Ramos (cell line): ENCODE data around the gene PLXNA4.
"Not testable (repeated sequence)": the region's sequence is repeated elsewhere in the genome, so short reads cannot be mapped to it uniquely, and the experiment has no call there.

Source experiments
- in situ Hi-C: fragments of 300-500 bp; cut with MboI; formaldehyde crosslinking; loops from one replicate; pipeline ENCODE4 v1.14.3; 2022; ENCODE audit warnings: low sequenced_read_pairs; ENCODE audit not compliant: unreplicated experiment

The PLXNA4 gene

DNA sequence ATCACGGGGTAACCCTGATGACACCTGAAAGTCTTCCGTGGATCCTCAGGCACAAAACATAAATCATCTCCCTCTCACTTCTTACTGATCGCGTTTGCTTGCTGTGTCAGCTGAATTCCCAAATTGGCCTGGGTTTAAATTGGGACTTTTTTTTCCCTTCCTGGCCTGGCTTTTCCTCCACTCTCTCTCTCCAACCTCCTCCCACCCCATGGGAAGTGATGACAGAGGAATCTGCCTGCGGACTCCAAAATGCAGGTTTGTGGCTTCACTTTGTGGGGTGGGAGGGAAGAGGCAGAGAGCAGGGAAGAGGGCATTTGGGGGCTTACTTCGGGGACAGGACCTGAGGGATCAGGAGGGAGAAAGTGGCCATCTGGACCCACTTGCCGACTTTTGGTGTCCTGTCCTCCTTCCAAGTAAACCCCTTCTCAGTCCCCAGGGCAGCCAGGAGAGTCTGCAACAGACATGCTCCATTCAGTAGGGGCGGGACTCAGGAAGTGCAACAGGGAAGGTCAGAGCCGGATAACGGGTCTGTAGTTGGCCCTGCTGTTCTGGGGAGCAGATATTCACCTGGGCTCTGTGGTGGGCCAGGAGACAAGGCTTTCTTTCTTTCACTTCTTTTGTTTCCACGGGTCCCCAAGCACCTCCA is 172.7 kb downstream of the PLXNA4 start:
- in situ Hi-C loops, result no loop called here

DNA sequence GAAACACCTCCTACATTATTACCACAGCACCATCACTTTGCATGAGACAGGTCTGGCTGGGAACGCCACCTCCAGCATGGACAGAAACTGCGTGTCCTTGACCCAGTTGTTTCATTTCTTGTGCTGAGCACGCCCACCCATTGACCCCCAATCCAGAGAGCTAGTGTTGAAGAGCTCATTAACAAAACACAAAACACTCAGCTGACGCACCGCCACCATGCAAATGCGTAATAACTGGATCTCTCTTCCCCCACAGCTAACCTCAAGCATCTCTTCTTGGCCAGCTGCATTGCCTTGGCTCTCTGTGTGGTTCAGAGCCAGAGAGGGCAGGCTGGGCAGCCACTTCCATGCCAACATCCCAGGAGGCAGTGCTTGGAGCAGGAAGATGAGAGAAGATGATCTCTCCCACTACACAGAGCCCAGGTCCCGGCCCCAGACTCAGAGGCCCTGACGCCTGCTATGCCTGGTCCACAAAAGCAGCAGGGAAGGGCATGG is 173.5 kb downstream of the PLXNA4 start:
- in situ Hi-C loops, result no loop called here

DNA sequence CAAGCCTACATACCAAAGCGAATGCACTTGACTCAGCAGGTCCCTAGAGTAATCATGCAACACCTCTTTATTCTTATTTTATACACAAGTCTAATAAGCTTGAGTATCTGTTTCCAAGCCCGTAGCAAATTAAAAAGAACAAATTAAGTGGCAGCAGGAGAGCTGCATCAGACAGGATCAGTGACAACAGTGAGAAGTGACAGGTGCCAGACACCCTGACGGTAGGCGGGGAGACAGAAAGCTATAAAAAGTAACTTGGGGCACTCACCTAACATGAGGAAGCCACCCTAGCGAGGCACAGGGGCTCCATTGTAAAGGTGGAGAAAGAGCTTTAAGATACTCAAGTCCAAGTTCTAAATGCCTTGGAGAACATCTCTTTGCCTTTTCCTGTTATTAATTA is 174.2 kb downstream of the PLXNA4 start:
- in situ Hi-C loops, result no loop called here

DNA sequence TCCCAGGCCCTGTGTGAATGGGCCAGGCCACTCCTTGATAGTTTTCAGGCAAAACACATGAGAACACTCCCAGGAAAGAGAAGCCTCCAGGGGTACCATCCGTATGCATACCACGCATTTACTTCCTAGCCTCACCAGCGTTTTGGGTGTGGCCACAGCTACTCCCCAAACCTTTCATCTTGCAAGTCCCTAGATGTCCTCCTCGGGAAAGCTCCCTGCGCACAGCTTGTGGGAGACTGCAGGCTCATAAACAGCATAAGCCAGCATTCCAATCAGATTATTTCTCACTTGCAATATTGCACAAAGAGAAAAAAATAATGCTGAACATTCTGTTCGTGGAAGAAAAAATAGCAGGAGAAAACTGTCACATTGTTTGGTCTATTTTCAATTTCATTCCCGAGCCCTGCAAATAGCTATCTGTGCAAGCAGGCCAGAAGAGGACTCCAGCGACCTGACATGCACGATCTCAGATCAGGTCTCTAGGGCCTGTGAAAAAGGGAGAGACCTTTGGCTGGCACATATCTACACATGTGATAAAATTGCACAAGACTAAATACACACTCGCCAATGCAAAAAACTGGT is 175.6 kb downstream of the PLXNA4 start:
- in situ Hi-C loops, result no loop called here

DNA sequence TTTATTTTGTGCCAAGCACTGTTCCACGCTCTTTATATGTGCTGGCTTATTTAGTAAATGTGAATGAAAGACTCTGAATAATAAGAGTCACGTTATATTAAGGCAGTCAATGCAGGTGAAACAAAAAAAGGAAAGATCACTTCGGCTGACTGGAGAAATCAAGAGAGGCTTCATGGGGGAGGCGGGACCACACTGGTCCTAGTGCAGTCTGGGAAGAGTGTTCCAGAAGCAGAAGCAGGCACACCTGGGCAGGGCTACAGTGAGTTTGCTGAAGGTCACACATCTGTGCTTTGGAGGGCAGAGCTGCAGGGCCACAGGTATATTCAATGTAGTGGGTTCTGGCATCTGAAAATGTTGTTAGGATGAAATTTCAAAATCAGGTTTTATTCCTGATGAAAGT is 176.9 kb downstream of the PLXNA4 start:
- in situ Hi-C loops, result no loop called here

DNA sequence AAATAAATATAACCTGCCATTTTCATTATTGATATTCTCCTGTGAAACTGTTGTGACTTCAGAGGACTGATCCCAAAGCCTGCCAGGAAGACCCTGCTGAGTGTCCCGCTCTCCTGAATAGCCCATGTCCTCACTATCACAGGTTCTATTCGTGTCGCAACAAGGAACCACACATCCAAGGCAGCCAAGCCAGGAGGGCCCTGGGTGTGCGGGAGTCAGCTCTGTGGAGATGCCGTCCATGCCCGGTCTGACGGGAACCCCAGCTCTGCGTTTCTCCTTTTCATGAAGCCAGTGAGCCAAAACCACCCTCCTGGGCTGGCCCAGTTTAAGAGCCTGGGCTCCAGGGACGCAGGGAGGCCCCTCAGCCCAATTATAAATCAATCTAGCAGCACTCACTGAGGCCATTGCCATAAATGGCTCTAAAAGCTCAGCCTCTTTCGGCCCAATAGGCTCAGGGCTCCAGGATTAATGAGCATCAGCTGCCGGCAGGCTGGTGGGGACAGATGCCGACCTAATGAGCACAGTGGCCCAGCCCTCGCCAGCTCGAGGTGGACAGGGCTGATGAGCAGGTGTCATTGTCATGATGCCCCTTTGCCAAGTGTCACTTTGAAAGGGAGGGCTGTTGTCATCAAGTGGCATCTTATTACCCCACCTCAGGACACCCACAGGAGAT is 177.9 kb downstream of the PLXNA4 start:
- in situ Hi-C loops, result no loop called here

DNA sequence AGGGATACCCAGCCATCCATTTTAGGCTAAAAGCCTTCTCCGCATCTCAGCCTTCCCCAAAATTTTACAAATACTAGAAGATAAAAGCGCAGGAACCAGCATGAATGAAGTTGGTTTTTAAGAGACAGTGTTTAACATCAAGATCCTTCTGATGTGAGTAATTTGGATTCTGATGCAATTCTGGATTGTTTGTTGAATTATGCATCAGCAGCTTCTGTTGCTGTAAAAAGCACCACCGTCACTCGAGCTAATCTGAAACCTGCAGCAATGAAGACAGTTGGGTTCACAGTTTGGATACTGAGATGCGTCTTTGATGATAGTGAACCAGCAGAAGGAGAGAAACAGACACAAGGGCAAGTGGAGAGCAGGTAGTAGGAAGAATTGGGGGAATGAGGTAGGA is 179.2 kb downstream of the PLXNA4 start:
- in situ Hi-C loops, result no loop called here

DNA sequence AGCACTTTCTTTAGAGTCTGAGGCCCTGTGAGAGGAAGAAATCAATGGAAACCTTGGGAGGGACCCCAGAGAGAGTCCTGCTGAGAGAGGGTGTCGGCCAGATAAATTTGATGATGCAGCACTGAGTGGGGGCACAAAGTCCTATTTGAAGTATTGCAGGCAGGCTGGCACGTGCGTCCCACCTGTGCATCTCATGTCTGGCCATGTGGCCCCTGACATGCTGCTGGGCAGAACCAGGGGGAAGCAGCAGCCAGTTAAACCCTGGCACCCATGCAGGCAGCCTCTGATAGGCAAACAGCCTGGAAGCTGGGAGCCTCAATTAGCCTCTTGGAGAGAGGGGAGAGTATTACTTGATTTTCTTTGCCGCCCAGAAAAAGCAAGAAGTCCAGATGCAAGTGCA is 180.9 kb downstream of the PLXNA4 start:
- in situ Hi-C loops, result no loop called here

DNA sequence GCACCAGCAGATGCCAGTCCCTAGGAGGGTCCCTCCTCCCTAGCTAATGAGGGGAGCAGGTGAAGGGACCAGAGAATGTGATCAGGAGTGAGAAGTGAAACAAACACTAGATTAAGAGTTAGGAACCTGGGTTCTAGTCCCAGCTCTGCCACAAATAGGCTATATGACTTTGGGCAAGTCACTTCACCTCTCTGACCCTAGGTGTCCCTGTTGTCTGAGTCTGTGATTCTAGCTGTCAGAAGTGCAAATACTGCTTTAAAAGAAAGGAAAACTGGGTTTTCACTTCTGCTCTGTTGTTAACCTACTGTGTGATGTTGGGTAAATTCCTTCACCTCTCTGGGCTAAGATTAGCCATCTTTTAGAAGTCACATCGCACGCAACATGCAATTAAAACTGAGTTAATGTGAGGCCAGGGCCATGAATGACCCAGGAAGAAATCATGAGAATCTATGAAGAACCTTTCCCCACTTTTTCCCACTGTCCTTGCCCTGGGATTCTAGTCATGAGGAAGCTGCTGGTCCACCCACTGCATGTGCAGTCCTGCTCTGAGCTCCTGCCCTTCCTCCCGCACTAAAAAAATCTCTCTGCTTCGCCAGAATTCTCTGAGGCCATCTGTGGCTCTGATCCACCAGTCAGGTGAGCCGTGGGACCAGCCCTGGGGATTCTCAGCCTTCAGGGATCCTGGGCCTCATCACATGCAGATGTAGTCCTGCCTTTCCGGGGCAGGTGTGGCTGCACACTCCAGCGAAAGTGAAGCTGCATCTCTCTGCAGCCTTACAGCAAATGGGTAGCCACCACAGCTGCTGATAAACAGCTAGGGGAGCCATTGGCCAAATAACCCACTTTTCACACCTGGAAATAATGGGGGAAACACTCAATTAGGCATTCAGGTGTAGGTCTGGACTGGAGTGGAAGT is 181.7 kb downstream of the PLXNA4 start:
- in situ Hi-C loops, result no loop called here

DNA sequence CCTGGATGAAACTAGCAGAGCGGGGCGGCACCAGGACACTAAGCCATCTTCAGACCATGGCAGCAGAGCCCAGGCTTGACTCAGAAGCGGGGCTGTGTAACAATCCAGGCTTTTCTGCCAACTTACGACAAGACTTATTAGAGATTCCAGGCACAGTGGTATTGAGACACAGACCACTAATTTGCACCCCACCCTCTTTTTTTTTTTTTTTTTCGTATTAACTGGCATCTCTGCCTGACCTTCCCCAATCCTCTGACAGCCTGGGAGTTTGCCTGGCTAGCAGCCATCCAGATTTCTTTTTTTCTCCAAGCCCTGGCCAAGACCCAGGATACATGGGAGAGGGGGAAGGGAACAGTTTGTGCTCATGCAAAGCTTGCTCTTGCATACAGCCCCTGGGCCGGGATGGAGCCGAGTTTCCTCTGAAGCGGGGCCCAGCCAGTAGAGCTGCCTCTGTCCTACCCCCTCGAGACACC is 182.4 kb downstream of the PLXNA4 start:
- in situ Hi-C loops, result no loop called here

DNA sequence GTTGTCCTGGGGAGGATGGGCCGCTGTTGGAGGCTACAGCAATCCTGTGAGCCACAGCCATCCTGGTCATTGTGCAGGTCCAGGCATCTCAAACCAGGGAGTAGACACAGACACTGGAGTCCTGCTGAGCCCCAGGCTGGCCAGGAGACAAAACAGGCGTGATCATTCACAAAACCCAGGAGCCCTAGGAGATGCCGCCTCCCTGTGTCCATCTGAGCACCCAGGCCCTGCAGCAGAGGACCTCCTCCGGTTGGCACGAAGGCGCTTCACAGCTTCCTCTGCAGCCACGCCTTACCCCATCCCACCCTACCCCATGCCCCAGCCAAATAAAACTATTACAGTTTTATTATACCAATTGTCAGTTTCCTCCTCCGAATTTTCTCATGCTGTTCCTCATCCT is 183.6 kb downstream of the PLXNA4 start:
- in situ Hi-C loops, result no loop called here

DNA sequence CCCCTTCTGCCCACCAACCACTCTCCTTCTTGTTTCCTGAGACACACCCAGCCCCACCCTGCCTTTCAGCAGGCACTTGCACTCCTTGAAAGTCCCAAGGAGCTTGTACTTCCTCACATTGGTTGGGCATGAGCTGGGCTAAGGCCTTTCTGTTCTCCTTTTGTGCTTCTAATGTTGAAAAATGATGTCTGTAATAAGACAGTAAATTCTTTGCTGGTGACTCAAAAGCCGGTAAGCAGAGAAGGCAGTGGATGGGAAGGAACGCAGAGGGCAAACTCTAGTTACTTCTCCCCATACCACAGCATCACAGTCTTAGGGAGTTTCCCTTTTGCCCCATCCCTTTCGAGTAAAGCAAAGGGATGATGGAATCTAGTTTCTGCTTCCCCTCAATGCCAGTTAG is 185.6 kb downstream of the PLXNA4 start:
- in situ Hi-C loops, result no loop called here

DNA sequence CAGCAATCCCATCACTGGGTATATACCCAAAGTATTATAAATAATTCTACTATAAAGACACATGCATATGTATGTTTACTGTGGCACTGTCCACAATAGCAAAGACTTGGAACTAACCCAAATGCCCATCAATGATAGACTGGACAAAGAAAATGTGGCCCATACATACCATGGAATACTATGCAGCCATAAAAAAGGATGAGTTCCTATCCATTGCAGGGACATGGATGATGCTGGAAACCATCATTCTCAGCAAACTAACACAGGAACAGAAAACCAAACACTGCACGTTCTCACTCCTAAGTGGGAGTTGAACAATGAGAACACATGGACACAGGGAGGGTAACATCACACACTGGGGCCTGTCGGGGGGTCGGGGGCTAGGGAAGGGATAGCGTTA is 186.2 kb downstream of the PLXNA4 start:
- in situ Hi-C loops, result not testable (repeated sequence)

DNA sequence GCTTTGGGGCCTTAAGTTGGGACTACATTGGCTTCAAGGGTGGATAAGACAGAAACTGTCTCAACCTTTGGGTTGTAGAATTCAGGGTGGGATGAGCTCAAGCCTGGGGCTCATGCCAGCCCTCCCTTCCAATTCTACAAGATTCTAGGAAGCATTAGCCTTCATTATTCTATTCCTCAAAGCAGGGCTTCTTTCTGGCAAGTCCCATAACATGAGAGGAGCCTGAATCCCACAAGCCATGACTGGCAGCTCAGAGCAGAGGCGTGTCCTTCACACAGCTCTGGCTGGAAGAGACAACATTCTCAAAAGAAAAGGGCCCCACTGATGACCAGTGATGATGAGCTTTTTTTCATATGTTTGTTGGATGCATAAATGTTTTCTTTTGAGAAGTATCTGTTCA is 187.6 kb downstream of the PLXNA4 start:
- in situ Hi-C loops, result no loop called here

DNA sequence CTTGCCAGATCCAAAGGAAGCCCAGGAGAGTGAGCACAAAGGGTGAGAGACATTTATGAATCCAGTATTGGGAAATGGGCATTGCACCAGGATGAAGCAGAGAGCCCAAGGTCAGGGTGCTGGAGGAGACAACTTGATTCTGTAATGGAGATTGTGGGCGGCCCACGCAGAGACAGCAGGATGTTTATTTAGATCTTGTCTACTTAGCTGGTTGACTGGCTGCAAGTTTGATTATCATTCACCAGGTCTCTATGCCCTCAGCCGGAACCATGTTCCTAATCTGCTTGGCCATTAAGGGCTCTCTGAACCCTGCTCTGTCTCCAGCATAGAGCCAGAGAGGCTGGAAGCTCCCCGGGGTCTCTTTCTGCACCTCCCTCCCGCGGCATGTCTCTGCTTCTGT is 188.7 kb downstream of the PLXNA4 start:
- in situ Hi-C loops, result no loop called here

DNA sequence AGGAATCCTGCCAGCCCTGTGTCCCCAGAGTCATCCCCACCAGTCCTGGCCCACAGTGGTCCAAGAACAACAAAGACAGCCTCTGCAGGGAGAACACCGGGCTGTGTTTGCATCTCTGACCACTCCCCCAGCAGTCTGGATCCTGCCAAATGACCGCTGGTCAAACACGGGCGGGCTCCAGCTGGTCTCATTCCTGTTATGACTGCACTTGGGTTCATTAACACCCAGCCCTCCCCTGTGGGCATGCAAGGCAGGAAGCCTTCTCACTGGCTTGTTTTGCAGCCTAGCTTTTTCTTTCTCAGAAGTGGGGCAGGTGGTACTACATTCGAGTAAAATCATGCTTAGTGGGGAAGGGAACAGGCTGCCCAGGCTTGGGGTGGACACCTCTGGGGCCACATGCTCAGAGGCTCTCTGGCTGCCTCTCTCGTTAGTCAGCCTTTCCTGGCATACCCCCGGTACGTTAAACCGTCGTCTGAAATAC is 190.0 kb downstream of the PLXNA4 start:
- in situ Hi-C loops, result no loop called here

DNA sequence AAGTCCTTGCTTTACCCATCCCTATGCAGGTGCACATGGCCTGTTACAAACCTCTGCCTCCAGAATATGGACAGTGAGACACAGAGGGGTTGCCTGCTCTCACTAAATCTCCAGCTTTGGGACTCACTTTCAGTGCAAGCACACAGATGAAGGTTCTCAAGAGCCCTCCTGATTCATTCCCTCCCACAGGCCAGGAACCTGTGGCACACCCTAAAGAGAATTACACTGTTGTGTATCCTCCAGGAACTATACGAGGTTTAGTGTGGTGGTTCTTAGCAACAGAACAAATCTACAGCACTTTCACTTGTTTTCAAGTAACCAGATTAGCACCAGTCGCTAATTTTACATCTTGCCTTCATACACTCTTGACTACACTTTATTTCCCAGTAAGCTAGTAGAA is 192.3 kb downstream of the PLXNA4 start:
- in situ Hi-C loops, result no loop called here

DNA sequence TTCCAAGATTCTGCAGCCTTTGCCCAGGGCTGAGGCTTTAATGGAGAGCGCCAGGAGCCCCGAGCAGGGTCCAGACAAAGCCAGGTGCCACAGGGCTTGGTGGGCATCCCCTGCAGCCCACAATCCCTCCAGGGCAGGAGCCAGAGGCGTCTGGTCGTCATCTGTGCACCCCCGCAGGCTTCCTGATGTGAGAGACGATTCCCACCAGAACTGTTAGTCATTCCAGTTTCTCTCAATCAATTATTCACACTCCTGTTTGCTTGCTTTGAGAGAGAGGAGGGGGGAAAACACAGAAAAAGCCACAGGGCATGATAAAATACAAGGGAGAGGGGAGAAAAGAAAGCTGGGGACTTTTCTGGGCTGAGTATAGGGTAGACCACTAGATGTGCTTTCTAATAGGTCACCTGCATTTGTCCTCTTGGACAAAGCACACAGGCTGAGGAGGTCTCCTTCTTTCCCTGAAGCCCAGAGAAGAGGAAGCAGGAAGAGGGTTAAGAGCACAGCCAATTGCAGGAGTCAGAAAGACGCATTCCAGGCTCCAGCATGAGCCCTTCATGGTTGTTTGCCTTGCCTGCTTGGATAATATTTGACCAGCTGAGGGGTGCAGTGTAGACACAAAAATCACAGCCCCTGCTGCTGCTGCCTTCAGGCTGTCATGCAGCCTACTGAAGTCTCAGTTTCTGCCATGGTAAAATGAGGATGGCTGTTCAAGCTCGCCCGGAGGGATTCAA is 194.4 kb downstream of the PLXNA4 start:
- in situ Hi-C loops, result no loop called here

DNA sequence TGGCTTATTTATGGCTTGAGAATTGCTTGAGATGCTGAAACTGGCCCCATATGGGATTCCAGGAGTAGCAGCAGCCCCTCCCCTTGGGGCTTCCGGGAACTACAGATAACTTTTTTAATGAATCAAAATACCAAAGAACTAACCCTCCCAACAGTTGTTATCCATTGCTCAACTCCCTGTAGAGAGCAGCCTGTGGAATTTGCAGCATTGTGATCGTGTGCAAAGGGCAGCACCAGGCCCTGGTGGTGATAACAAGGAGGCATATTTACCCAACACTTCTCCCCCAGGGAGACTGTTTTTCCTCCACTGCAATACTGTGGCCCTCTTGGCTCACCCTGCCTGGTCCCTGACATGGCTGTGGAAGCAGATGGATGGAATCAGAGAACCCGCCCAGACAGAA is 196.2 kb downstream of the PLXNA4 start:
- in situ Hi-C loops, result no loop called here

DNA sequence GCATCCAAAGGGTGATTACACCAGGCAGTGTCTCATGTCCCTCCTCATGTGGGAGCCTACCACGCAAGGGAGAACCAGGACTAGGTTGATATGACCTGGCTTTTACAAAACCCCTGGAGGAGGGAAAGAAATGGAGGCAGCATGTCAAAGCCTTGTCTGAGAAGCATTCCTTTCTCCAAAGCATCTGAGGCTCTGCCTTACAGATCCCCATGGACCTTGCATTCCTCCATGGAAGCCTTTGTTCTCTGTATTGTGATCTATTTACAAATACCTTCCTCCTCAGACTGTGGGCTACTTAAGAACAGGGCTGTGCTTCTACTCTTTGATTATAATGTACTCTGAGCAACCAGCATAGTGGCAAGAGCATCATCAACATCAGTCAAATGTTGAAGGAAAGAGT is 197.0 kb downstream of the PLXNA4 start:
- in situ Hi-C loops, result no loop called here
